Choroid plexus epithelial cell (primary cell): ENCODE results near the gene GIMAP8.
"Not testable (repeated sequence)": the region's sequence is repeated elsewhere in the genome, so short reads cannot be mapped to it uniquely, and the experiment has no call there.

Experiments
- DNase-seq: peaks from one replicate; pipeline ENCODE4 v3.0.0-alpha.2; 2010; ENCODE audit warnings: low read depth
- H3K4me3 ChIP-seq: 2 replicates; pipeline ENCODE4 v1.5.1; 2011; ENCODE audit warnings: low read depth, mild to moderate bottlenecking, control low read depth, low read length, moderate library complexity
- CTCF ChIP-seq: conservative IDR thresholded peaks from 2 replicates; pipeline ENCODE4 v1.5.1; 2011; ENCODE audit warnings: low read depth, mild to moderate bottlenecking, control low read depth, inconsistent platforms, low read length, moderate library complexity

GIMAP8 gene

GRCh38 chr7:150479023-150479716 lies 28.7 kb downstream of the GIMAP8 start:
- H3K4me3 ChIP-seq, result no peak overlapping the region
- DNase-seq, result no peak
- no peak for TF ChIP-seq CTCF

GRCh38 chr7:150481186-150481920 lies 30.9 kb downstream of the GIMAP8 start:
- no peak for DNase-seq
- TF ChIP-seq CTCF, result no peak
- no peak overlapping the region for H3K4me3 ChIP-seq

GRCh38 chr7:150481922-150482321 lies 31.5 kb downstream of the GIMAP8 start:
- H3K4me3 ChIP-seq, result no peak overlapping the region
- no peak for DNase-seq
- no peak for TF ChIP-seq CTCF

- DNase-seq, H3K4me3 ChIP-seq: not testable (repeated sequence)
These were observed 33.1 kb downstream of the GIMAP8 start for GRCh38 chr7:150483514-150483913.

- DNase-seq, H3K4me3 ChIP-seq: not testable (repeated sequence)
These were observed 33.6 kb downstream of the GIMAP8 start for GRCh38 chr7:150484071-150484470.

GRCh38 chr7:150487625-150488024 lies 37.2 kb downstream of the GIMAP8 start:
- H3K4me3 ChIP-seq, result no peak overlapping the region
- TF ChIP-seq CTCF, result no peak
- DNase-seq, result no peak

- no peak for DNase-seq
- no peak for TF ChIP-seq CTCF
- no peak overlapping the region for H3K4me3 ChIP-seq
These were observed 39.4 kb downstream of the GIMAP8 start for GRCh38 chr7:150489782-150490181.

GRCh38 chr7:150493442-150493841 lies 43.0 kb downstream of the GIMAP8 start:
- not testable (repeated sequence) for H3K4me3 ChIP-seq, DNase-seq
